ENCODE data around the gene ERC2. TPM values are rescaled to one million over a fixed set of nuclear protein-coding genes. Genes with fewer than 3 reads are reported as not detected.

The ERC2 gene
- total RNA-seq, 1 experiment from 2014 or later: 0.26 TPM

- peak; percentile 1 for DNase-seq (ENCODE audit: low spot score)
Observed at GRCh38 chr3:55746808-55747413, 721.4 kb downstream of the ERC2 start.

- no peak for DNase-seq (ENCODE audit: low spot score)
Observed at GRCh38 chr3:55742832-55743136, 725.5 kb downstream of the ERC2 start.

GRCh38 chr3:55742022-55742831 lies 726.0 kb downstream of the ERC2 start:
- DNase-seq (ENCODE audit: low spot score): no peak

GRCh38 chr3:55737186-55737585 lies 731.1 kb downstream of the ERC2 start:
- DNase-seq (ENCODE audit: low spot score): no peak

- no peak for DNase-seq (ENCODE audit: low spot score)
Observed at GRCh38 chr3:55735976-55736375, 732.3 kb downstream of the ERC2 start.

- DNase-seq (ENCODE audit: low spot score): no peak
Observed at GRCh38 chr3:55731741-55732140, 736.5 kb downstream of the ERC2 start.

GRCh38 chr3:55729546-55729945 lies 738.7 kb downstream of the ERC2 start:
- DNase-seq (ENCODE audit: low spot score): no peak

- no peak for DNase-seq (ENCODE audit: low spot score)
Observed at GRCh38 chr3:55728461-55729100, 739.7 kb downstream of the ERC2 start.

GRCh38 chr3:55726501-55726775 lies 741.8 kb downstream of the ERC2 start:
- DNase-seq (ENCODE audit: low spot score): no peak

GRCh38 chr3:55725681-55726500 lies 742.4 kb downstream of the ERC2 start:
- no peak for DNase-seq (ENCODE audit: low spot score)

- no peak for DNase-seq (ENCODE audit: low spot score)
Observed at GRCh38 chr3:55724821-55725220, 743.4 kb downstream of the ERC2 start.

GRCh38 chr3:55724407-55724784 lies 743.9 kb downstream of the ERC2 start:
- no peak for DNase-seq (ENCODE audit: low spot score)

- no peak for DNase-seq (ENCODE audit: low spot score)
Observed at GRCh38 chr3:55723653-55724406, 744.4 kb downstream of the ERC2 start.

- DNase-seq (ENCODE audit: low spot score): peak; percentile 26
Observed at GRCh38 chr3:55721716-55722484, 746.4 kb downstream of the ERC2 start.

GRCh38 chr3:55720614-55721013 lies 747.7 kb downstream of the ERC2 start:
- no peak for DNase-seq (ENCODE audit: low spot score)

GRCh38 chr3:55719508-55719907 lies 748.8 kb downstream of the ERC2 start:
- DNase-seq (ENCODE audit: low spot score): no peak

- DNase-seq (ENCODE audit: low spot score): no peak
Observed at GRCh38 chr3:55719006-55719405, 749.3 kb downstream of the ERC2 start.

- peak; percentile 73 for DNase-seq (ENCODE audit: low spot score)
Observed at GRCh38 chr3:55718521-55718921, 749.7 kb downstream of the ERC2 start.

- peak; percentile 31 for DNase-seq (ENCODE audit: low spot score)
Observed at GRCh38 chr3:55718074-55718473, 750.2 kb downstream of the ERC2 start.

- no peak for DNase-seq (ENCODE audit: low spot score)
Observed at GRCh38 chr3:55717481-55717880, 750.8 kb downstream of the ERC2 start.

GRCh38 chr3:55716611-55717225 lies 751.5 kb downstream of the ERC2 start:
- no peak for DNase-seq (ENCODE audit: low spot score)

All from A172 (cell line).